ENCODE results near the gene HDAC4.

HDAC4 gene

GRCh38 chr2:239230318-239231052 is 170.3 kb downstream of the HDAC4 start:
- DNase-seq, result peak; percentile 50

- no peak for DNase-seq
Observed at GRCh38 chr2:239229545-239230279, 171.1 kb downstream of the HDAC4 start.

GRCh38 chr2:239227661-239228371 is 173.0 kb downstream of the HDAC4 start:
- no peak for DNase-seq

GRCh38 chr2:239226677-239227581 is 173.9 kb downstream of the HDAC4 start:
- DNase-seq, result no peak

DNA sequence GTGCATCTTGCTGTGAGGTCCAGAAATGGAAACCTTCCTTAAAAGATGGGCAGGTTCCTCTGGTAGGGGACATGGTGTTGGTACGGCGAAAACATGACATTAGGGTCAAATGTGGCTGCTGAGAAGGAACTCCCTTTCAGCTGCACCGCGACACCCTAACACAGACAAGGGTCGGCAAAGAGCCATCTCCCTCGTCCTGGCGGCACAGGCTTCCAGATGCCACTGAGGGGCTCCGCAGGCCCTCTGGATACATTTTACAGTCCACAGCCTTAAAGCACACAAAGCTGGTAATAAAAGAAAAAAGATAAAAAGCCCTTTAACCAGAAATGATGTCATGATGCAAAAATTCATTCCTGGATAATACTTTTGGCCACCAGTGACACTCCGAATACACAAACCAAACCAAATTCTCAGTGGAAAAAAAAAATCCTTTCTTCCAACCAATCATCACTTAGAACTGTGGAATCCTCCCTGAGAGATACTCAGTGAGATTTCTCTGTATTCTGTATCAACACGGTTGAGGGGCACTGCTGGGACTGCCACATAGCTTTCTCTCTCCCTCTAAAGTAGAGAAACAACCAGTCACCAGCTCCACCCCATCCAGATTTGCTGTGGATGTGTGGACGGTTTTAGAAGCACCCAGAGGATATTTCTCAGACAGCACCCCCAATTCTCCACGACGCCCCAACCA is 174.8 kb downstream of the HDAC4 start:
- DNase-seq, result no peak

DNA sequence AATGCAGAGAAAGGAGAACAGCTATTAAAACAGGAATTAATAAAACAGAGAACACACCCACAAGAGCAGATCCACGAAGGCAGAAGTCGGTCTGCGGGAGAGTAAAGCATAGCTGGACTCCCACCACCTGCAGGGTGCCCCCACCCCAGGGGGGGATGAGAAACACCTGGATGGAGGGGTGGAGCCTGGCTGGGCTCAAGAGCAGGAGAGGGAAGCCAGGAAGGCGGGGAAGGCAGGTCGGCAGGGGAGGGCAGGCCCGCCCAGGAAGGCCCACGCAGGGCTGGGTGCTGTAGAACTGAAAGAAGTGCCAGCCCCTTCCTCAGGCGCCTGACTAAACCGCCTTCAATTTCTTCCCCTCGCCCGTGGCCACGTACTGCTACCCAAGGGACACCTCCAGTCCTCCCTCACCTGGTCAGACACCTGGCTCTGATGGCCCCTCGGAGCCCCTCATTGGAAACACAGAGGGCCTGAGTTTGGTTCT is 175.4 kb downstream of the HDAC4 start:
- no peak for DNase-seq

DNA sequence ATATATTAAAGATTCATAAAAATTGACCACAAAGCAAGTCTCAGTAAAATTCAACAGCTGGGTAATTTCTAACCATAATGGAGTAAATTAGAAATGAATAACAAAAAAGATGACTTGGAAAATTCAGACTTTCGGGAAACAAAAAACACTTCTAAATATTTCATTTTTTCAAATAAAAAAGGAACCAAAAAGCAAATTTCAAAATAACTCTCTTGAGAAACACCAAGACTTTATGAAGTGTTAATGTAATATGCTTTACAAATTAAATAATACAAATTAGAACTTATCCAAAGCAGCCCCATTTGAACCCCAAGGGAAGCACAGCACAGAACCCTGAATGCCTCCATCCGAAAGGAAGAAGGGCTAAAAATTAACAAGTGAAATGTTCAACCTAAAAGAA is 175.9 kb downstream of the HDAC4 start:
- no peak for DNase-seq

DNA sequence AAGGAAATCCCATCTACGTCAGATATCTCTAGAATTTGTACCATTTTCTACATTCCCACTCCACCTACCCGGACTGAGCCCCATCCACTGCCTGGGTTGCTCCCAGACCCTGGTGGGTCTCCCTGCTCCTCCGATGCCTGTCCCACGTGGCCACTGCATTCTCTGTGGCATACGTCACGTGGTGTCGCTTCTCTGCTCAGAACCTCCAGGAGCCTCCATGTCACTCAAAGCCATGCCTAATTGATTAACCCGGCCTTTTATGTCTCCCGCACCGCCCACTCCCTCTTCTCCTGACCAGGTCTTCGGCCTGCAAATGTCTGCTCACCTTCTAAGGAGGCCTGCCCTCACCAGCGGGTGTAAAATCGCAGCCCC is 176.6 kb downstream of the HDAC4 start:
- DNase-seq, result no peak

GRCh38 chr2:239223310-239224198 is 177.3 kb downstream of the HDAC4 start:
- DNase-seq, result no peak

GRCh38 chr2:239222706-239223309 is 178.0 kb downstream of the HDAC4 start:
- peak; percentile 75 for DNase-seq

- DNase-seq, result peak; percentile 69
Observed at GRCh38 chr2:239222312-239222660, 178.5 kb downstream of the HDAC4 start.

GRCh38 chr2:239220981-239221396 is 179.8 kb downstream of the HDAC4 start:
- DNase-seq, result no peak

- peak; percentile 48 for DNase-seq
Observed at GRCh38 chr2:239220341-239220740, 180.5 kb downstream of the HDAC4 start.

DNA sequence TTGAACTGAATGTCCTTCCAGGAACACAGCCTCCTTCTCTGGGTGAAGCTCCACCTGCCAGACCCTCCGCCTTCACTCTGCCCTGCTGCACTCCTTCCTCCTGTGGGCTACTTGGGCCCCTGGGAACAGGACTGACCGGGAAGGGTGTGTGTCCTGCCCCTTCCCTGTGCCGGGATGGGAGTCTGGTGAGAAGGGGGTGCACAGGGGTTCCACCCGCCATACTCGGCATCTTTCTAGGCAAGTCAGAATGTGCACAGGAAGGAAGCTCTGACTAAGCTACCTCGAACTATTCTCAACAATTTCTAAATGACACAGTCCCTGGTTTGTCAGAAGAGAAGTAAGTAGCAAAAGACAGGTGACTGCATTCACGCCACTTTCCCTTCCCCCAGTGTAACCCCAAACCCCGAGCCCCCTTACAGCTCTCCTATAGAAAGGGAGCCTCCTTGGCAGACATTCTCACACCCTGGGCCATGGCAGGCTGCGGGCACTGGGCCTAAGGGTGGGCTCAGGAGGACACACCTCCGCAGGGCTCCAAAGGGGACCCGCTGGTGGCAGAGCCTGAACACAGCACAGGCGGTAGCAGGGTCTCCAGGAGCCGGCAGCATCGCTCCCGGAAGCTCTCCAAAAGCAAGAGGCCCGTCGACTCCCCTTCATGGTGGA is 184.1 kb downstream of the HDAC4 start:
- no peak for DNase-seq

DNA sequence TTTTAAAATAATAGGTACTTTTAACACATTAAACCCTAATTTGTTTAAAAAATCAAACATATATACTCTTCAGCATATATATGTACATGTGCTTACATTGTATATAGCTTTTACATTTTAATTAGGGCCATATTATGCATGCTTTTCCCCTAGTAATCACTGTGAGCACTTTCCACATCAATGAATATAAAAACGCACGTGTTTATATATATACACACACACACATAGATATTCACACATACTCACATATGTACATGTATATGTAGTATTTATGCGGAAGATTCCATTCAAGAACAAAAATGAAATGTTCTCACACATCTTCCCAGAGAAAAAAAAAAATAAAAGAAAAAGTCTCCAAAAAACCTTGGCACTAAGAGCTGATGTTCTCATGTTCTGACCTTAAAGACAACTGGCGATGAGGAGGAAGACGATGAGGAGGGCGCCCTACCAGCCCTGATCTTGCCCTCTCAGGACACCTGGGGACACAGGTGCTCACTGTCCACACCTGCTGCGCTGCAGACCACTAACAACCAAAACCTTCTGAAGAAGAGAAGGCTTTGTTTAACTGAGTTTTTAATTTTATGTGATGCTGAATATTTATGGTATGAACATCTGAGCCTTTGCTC is 184.7 kb downstream of the HDAC4 start:
- DNase-seq, result no peak

GRCh38 chr2:239215136-239215925 is 185.5 kb downstream of the HDAC4 start:
- DNase-seq, result no peak

- DNase-seq, result no peak
Observed at GRCh38 chr2:239214725-239215124, 186.1 kb downstream of the HDAC4 start.

- DNase-seq, result no peak
Observed at GRCh38 chr2:239213643-239214101, 187.1 kb downstream of the HDAC4 start.
